HK-2 (cell line): Measurements from ENCODE around the gene OR11L1.

Source experiments
- DNase-seq: peaks from one replicate; pipeline ENCODE4 v3.0.0-alpha.2; 2018; ENCODE audit not compliant: unreplicated experiment

Gene OR11L1

GRCh38 chr1:247797518-247797917, 44.2 kb downstream of the OR11L1 start:
- DNase-seq = no peak
